Activated naive CD4-positive, alpha-beta T cell (primary cell): ENCODE measurements around the gene MYO18B.

Source experiments
- DNase-seq, 4 experiments: peaks; one replicate each; lab custom pipeline; 2025; lab: John Stamatoyannopoulos, UW

Gene MYO18B

DNA sequence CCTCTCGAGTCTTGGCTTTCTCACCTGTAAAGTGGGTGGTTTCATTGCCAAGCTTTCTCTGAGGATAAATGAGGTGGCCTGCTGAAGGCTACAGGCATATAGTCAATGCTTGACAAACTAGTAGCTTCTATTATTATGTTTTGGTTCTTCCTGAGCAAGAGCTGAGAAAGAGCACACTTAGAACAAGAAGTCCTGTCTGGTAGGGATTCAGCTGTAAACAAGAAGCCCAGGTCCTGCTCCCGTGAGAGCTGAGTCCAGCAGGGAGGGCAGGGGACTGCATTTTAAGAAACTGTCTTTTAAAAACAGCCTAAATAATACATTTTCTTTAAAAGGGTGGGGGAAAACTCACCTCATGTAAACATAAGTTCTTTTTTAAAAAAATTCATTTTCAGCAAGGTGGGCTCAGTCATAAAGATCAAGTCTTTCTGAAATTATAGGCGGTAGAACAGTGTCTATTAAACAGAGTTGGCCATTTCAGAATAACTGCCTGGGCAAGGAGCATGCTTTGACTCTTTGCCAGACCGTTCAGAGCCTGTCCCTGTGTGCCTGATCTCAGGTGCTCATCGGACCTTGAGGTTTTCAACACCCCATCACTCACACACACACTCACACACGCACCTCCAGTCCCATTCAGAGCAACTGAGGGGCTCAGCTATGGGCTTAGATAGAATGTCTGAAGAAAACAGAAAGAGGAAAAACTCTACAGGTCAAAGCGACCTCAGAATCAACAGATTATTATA lies 29.2 kb upstream of the MYO18B start:
- no peak for DNase-seq

DNA sequence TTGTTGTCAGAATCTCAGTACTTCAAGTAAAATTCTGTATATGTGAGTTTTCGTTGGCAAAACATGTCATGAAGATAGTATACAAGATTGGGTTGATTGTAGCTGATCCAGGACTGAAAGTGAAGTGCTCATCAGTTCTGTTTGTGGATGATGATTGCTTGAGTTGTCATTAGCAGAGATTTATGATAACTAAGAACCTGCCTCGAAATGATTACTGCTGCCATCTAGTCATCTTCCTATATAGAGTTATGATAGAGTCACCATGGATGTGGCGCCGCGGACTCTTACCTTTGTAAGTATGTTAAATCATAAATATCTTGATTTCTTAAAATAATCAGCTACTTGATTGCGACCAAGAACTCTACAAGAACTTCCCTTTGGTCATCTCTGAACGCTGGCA lies 27.9 kb upstream of the MYO18B start:
- DNase-seq: no peak

DNA sequence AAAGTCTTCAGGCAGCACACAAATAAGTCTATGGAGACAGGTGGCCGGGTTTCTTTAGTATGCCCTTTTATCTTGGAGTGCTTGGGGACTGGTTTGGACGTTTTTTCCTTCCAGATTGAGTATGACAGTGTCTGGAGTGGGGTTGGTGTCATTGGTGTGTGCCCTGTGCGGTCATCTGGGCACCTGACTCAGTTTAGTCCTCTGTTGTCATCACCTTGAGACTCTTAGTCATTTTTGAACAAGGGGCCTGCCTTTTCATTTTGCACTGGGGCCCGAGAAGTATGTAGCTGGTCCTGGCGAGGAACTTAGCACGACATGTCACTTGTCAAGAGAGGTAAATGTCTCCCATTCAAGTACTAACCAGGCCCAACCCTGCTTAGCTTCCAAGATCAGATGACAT lies 27.2 kb upstream of the MYO18B start:
- DNase-seq: no peak

DNA sequence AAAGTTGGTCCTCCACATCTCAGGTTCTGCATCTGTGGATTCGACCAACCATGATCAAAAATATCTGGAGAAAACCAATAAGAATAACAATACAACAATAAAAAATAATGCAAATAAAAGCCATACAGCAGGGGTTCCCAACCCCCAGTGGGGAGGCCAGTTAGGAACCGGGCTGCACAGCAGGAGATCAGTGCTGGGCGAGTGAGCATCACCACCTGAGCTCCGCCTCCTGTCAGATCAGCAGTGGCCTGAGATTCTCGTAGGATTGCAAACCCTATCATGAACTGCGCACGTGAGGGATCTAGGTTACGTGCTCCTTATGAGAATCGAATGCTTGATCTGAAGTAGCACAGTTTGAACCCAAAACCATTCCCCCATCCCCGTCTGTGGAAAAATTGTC lies 25.4 kb upstream of the MYO18B start:
- DNase-seq: no peak

DNA sequence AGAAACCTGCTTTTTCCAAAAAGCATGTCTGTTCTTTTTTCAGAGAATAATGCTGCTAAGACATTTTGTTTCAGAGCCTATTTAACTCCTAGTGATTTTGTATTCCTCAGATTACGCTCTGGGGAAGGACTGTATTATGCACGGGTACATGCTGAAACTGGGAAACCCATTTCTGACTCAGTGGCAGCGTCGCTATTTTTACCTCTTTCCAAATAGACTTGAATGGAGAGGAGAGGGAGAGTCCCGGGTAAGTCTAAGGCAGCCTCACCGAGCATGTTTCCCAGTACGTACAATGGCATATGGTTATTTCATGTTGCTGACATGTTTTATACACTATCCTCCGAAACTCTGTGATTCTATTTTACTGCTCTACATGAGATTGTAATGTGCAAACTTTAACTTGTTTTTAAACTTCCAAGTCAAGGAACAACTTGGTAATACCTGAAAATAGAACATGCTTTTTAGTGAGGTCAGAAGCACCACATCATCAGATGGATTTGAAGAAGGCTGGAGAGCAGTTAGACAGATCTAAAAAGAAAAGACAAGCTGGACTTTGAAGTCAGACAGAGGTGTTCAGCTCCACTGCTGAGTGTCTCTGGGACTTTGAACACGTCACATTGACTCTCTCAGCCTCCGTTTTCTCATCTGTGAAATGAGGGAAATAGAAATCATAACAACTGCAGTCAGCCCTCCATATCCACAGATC lies 23.7 kb upstream of the MYO18B start:
- DNase-seq: no peak

DNA sequence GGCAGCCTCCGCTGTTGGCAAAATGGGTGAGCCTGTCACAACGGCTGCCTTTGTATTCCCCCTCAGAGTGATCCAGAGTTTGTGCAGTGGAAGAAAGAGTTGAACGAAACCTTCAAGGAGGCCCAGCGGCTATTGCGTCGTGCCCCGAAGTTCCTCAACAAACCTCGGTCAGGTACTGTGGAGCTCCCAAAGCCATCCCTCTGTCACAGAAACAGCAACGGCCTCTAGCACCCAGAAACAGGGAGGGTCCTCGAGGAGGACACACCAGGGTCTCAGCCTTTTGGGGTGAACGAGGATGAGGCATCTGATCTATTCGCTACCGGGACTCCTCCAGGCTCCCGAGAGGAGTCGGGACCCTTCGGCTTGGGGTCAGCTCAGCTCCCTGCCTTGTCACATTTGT lies 19.8 kb upstream of the MYO18B start:
- DNase-seq: no peak

DNA sequence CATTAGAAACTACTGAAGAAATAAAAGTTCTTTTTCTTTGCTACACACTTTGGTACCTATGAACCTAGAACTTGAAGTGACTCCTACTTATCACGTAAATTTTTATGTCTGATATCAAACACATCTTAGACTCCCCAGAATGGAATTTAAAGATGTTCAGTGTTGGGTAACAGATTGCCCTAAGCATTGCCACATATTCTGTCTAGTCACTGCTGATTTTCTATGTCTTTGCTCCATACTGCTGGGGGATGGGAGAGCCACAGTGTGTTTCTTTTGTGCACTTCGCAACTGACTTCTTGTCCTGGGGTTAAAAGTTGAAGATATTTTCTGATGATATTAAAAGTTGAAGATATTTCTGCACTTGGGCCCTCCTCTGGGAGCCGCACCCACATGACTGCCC lies 19.4 kb upstream of the MYO18B start:
- DNase-seq: no peak

DNA sequence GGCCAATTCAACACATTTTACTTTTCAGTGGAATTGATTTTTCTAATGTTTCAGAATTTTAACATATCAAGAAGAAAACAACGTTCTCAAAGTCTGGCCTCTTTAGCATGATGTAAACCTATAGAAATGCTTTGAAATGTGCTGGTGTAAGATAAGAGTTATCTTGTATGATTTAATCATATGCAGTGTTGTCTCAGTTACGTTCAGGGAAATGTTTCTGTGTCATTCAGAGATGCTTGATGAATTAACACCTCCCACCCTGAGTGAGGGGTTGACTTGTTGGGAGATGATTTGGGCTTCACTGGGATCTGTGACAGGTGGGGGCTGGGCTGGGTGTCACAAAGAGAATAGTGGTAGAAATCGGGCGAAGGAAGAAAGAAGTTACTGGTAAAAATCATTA lies 15.7 kb upstream of the MYO18B start:
- DNase-seq: no peak

DNA sequence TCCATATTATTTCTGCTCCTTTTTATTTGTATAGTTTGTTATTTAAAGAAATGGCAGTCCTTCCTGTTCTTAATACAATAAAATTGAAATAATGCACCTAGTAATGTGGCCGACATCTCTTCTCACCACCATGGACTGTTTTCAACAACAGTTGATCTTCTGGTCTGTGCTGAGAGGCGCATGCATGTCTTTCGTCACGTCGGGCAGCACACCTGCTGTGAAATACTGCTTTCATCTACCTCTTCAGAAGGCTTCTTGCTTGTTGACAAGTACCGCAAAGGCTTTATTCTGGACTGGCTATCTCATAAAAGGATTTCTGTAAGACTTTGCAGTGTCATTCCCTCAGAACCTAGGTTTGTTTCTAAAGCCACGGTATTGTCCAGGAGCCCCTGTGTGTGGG lies 13.9 kb upstream of the MYO18B start:
- DNase-seq: no peak

DNA sequence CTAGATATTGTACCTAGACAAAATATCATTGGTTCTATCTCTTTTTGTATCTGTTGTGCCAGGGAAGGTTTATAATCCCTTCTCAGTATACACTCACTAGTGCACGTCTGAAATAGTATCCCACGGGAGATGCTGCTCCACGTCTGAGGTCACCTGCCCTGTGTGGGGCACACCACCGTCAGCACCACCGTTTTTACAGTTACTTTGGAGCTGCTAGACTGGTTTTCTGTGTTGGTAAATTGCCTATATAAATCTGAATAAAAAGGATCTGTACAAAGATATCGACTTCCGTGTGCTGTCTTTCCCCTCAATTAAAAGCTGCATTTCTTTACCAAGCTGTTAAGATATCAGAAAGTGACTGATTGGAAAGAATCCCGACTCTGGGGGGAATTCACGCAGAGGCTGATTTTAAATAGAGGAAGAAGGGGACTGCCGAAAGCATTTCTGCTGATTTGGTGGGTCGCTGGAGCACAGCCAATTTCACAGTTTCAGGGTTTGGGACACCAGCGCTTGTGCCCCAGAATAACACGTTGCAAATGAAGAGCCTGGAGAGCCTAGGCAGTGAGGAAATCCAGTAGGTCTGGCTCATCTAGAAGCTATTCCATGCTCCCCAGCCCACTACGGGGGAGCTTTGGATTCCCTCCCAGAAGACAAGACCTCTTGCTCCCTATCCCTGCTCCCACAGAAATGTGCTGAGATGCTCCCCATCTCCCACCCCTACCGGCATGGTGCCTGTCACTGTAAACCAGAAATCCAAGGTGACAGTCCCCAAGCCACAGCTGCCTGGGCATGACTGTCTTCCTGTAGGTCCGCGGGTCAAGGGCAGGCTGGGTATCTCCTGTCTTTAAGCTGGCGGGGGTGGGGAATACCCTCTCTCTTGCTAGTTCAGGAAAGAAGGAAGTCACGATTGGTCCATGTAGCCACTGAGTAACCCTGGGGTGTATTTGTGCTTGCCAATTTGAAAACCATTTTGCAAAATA lies 12.7 kb upstream of the MYO18B start:
- DNase-seq: no peak

DNA sequence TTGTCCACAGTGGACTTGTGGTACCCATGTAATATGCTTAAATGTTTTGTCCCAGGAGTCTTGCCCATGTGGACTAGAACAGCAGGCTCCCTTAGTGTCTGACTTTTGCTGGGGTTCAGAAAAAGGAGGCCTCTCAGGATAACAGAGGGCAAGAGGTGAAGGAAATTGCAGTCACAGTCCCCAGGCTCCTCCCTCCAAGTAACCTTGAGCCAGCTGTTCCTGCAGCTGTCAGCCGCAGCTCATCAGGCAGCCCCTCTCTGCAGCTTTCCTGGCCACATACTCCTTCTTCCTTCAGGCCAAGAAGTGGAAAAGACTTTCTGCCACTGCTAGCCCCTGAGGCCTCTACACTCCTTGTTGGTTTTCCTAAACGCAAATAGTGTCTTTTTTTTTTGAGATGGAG lies 6.3 kb upstream of the MYO18B start:
- DNase-seq: no peak

DNA sequence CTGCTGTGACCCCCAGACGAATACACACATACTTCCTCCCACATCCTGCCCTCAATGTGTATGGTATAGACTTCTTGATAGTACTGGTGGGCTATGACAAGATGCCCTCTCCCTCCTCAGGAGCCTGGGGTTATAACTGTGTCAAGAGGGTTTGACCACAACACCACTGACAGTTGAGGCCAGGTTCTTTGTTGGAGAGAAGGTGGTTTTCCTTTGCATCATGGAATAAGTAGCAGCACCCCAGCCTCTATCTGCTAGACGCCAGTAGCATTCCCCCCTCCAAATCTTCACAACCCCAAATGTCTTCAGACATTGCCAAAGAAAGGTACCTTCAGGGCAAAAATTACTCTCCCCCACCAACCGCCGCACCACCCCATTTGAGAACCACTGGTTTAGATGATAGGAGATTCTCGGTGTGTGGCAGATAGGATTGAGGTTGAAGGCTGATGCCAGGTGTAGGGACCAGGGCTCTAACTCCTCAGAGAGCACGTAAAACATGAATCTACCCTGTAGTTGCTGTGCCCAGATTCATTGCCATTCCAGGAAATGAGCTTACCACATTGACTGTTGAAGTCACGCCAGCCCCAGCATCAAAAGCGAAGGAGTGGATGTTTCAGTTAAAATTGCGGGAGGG lies 5.5 kb upstream of the MYO18B start:
- no peak for DNase-seq

DNA sequence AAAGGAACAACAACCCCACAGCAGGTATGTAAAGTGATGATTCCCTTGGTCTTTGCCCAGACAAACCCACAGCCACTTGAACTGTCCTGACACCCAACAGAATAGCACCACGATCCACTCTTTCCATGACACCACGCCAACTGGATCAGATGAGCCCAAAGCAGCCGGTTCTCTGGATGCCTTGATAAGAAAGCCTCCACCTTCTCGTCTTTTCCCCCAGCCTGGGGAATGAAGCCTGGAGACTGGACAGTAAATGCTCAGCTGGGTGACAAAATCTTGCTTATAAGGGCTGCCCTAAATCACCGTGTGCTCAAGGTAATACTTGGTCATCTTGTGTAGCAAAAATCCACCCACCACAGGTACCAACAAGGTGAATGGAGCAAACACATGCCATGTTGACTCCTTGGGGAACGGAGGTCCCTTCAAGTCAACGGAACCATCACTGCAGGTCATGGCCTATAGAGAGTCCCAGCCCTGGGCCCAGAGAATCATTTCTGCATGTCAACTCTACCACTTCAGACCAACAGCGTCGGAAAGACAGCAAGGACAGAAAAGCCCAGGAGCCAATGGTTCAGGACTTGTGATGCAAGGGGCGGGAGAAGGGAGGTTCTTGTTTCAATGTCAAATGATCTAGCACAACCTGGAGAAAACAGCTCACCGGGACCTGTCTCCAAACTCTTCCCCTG lies 2.2 kb upstream of the MYO18B start:
- no peak for DNase-seq

DNA sequence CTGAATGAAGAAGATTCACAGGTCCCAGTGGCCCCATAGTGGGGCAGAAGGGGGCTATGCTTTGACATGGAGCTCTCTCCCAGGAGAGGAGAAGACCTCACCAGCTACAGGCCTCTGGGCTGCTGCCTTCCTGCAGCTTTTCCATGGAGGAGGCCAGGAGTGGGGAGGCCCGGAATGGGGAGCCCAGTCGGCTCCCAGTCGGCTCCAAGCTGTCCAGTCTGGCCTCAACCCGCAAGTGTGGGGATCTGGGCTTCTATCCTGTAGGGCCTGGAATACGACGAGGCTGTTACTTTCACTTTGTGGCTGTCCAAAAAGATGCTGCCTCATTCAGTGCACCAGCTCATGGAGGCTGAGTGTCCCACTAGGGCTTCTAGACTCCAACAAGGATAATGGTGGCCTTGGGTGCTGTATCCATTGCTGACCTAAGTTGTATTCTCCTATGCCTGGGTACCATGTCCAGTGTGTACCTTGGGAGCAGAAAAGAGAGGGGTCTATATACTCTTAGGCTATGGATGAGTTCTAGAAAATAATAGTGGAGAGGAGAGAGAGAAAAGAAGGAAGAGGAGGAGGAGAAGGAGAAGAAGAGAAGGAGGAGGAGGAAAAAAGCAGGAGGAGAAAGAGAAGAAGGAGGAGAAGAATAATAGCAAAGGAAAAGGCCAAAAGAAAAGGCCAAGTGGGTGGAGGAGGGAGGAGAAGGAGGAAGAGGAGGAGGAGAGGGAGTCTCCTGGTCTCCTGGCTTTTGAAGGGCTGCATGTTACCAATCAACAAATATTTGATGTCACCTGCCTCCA lies 1.1 kb downstream of the MYO18B start:
- DNase-seq: no peak

DNA sequence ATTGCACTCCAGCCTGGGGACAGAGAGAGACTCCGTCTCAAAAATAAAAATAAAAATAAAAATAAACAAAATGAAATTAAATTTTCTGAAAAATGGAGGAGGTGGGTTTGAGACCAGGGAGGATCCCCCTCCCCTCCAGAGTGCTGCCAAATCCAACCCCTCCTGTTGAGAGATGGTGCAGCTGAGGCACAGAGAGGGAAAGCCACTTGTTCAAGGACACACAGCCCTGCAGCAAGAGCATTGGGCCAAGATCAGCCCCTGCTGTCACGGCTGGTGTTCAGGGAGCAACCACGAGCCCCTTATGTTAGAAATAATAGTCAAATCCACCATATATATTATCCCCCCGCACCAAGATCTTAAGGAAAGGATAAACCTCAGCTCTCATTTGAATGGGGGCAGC lies 2.7 kb downstream of the MYO18B start:
- no peak for DNase-seq

DNA sequence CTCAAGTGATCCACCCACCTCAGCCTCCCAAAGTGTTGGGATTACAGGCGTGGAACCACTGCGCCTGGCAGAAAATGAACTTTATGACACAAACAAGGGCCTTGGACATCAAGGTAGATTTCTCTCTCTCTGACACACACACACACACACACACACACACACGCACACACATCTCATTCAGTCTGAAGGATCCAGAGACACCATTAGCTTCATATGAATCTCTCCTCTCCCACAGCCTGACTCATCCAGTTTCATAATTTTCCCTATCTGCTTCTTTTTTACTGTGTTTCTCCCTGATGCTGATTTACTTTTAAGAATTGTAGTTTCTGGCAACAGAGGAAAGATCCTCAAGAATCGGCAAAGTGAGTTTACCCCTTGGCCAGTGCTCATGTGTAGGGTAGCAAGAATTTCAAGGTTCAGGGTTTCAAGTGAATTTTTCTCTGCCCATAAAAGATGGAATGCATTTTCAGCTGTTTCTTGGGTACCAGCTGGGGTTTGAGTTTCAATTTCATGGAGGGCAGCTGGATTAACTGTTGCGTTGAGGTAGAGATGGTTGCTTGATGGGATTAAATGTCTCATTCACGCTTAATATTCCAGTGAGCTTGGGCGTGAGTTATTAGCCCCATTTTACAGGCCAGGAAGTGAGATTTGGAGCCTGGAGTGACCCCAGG lies 3.5 kb downstream of the MYO18B start:
- DNase-seq: no peak

DNA sequence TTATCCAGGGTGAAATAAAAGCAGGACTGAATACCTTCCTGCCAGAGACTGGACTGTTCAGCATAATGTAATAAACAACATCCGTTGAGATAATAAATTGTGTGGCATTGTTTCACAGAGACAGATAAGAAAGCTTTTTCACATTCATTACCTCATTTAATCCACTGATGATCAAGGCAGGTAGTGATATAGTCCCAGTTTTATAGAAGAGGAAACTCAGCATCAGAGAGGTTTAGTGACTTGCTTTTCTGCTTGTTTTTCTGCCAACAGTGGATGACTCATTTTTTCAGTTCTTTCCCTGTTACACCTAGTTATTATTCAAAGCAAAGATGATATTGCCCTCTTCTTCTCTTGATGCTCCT lies 4.0 kb downstream of the MYO18B start:
- no peak for DNase-seq

DNA sequence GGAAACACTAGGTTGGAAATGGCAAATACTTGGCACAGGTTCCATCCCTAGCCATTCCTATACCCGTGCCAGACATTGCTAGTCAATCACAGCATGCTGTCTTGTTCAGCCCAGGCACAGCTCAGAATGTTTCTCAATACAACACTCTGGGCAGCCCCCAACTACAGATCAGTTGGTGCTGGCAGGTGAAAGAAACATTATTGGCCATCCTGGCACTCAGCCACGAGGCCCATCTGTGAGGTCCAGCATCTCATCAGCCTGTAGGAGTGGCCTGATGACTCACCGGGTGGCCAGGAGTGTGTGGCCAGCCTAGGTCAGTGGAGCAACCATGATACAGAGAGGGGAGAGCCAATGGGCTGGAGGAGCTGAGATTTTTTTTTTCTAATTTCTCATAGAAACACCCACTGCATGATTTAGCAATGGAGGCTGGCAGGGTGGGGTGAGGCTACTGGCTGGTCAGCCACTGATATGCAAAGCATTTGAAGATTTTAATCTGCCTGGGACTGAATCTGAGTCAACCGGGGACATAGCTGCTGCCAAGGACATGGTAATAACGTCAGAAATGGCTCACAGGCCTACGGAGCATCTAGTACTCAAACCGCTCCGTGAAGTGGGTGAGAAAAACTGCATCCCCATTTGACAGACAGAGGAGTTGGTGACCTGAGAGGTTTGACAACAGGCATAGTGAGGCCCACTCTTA lies 5.4 kb downstream of the MYO18B start:
- DNase-seq: no peak

DNA sequence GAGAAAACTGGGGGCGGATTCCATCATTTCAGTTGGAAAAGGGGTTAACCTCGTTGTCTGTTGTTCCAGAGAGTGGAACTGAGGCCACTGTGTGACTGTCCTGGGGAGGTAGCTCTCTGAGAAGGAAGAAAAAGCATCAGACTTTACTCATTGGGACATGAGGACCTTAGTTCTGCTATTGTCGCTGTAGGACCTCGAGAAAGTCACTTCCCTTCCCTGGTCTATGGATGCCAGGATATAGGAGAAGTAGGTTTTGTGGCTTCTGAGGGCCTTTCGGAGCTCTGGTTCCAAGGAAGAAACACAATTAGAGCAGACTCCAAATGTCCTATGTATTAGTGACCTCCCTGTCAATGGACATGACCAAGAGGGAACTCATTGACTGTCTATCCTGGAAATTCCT lies 6.2 kb downstream of the MYO18B start:
- no peak for DNase-seq

DNA sequence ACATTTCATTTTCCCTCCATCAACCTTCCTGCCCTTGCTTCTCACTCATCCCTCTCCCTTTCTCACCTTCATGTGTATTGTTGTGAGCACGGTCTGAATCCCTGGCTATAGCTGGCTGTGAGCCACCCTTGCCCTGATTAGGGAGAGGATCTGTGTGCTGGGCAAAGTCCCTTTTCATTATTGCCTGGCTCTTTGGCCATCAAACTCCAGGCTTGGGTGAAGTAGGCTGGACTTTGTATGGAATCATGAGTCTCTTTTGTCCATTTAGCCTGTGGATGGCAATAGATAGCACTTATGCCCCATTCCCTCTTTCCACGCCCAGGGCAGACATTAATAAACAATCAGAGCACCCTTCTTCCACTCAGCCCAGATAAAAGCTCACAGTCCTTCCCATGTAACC lies 6.7 kb downstream of the MYO18B start:
- no peak for DNase-seq
